ENCODE data around the gene DRGX.

Gene DRGX

DNA sequence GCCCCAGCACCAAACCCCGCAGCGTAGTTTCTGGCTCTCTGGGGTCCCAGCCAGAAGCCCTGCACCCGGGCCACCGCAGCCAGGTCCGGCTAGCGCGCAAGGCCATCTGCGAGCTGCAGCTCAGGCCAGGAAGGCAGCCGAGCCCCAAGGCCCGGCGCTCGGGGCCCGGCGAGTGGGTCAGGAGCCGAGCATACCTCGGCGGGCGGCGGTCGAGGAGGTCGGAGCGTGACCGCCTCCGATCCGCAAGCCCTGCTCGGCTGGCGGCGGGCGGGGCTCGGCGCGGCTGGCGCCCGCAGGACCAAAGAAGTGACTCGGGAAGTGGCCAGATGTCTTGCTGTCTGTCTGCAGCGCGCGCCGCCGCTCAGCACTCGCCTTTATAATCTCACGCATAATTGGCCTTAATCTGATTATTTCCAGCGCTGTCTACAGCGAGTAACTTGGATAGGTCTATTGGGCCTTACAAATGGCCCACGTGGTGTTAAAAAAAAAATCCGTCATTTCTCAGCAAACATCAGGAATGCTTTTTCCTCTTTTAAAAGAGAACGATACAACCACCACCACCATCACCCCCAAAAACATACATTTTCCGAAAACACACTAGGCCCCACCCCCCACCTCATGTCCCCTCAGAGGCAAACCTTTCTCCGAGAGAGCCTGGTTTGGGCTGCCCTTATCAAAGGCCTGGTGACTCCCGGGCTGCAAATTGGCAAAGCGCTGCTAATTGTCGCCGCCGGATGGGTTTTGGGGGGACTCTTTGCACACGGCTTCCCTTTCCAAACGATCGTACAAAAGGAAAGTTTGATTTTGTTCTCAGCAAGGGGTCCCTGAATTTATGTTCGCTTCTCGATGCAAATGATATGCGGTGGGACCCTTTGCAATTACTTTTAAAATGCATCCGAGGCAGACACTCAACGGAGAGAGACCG is at the start of gene DRGX:
TSS of gene DRGX (minus strand) at position 349 of the 925 bp plus-strand sequence. CDS start 649 bp downstream, outside the sequence.
- DNase-seq (ENCODE audit: low read depth in 3 of 3): no peak

DNA sequence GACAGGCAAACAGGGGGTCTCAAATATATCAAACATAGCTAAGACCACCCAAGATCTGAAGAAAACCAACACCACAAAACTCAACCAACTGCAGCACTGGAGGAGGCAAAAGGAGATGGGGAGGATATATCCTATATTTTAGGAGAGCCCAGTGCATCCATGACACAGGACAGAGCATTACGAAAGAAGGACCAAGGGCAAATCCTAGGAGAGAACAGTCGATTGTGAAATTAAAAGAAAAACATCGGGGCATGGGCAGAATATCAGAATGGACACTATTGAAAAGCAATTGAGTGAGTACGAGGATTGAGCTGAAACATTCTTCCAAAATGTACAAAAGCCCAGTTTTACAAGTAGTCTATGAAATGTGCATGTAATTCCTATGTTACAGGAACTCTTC is 48.5 kb upstream of the DRGX start:
- no peak for DNase-seq (ENCODE audit: low read depth in 3 of 3)

DNA sequence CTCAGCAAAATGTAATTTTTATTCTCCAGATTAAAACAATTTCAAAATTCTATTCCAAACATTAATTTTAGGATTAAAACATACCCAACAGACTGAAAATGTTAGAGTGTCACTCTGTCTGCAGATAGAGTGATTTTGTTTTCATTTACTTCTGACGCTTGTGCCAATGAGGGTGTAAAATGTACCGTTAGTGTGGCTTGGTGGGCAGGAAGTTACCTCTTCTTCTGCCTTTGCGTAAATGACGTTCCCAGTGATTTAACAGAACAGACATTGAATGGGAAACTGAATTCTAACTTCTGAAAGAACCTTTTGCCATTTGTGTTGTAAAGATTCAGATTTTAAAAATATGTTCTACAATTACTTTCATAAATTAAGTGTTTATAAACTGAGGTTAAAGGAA is 47.0 kb upstream of the DRGX start:
- DNase-seq (ENCODE audit: low read depth in 3 of 3): no peak

DNA sequence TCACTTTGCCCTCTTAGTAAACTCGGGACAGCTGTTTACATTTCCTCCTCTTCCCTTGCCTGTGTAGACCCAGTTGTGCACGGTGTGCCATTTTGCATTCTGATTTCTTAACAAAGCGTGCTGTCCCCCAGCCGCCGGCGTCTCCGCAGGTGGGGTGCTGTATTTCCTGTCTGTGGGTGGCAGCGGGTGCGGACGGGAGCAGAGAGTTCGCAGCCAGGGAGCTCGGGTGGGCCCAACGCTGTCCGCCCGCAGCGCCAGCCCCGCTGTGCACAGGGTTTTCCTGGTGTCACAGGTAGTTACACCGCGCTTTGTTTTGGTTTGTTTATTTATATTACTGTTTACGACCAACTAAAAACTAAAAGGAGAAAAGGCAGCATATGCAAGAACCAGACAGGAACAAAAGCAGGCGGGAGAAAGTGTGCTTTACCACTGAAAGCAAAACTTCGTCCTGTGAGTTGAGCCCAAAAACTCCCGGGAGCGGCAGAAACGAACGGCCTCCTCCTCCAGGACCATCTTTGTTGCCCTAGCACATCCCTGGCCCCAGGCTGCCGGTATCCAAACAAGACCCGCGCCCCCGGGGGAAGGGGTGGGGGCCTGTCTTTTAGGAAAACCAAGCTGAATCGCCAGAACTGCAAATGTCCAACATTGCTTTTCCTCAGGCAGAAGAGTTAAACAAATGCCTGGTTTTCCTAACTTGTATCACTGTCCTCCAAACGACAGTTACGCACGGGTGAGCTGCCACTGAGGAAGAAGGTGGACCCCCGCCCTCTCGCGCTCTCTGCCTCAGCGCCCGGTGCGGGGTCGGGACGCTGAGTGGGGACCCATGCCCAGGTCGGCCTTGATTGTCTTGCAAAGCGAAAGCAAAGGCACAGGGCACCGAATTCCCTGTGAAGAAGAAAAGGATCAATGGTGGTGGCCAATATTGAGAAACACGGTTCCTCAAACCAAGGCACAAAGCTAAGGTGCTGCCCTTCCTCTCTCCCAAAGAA is 45.9 kb upstream of the DRGX start:
- no peak for DNase-seq (ENCODE audit: low read depth in 3 of 3)

DNA sequence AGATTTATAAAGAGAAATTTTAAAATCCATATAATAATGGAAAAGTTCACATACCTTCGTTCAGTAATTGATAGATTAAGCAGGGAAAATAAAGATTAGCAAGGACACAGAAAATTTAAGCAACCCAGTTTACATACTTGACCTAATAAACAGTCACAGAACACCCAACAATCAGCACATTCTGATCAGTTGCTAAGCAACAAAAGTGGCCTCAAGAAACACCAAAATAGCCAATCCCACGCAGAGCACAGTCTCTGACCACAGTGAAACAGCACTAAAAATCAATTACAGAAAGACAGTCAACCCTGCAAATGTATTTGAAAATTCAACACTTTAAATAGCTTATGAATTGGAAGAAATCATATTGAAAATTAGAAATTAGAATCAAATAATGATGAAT is 39.3 kb upstream of the DRGX start:
- DNase-seq (ENCODE audit: low read depth in 3 of 3): no peak

DNA sequence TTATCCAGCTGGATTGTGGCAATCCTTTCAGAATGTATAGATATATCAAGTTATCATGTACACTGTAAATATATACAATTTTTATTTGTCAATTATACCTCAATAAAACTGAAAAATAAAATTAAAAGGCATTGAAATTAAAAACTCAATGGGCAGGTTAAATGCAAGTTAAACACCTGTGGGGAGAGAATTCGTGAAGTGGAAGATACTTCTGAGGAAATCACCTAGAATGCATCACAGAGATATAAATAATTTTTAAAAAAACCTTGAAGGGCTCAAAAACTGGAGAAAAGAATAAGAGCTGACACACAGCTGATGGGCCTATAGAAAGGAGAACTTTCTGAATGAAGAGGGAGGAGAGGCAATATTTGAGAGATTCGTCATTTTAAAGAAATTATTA is 37.2 kb upstream of the DRGX start:
- DNase-seq (ENCODE audit: low read depth in 3 of 3): no peak

DNA sequence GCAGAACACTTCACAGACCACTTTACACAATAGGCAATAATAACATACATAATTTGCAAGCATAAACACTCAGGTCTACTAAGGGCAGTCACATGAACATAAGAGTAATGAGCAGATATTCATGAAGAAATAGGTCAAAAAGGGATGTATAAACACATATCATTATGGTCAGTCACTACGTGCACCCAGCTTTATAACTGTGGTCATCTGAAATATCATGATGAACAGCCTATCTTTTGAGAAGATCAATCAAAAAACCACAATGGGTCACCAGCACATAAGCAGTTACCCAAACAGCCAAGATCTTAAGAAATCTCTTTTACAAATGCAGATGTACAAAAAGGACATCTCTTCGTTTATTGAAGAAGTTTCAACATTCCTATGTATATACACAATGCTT is 35.5 kb upstream of the DRGX start:
- DNase-seq (ENCODE audit: low read depth in 3 of 3): no peak

DNA sequence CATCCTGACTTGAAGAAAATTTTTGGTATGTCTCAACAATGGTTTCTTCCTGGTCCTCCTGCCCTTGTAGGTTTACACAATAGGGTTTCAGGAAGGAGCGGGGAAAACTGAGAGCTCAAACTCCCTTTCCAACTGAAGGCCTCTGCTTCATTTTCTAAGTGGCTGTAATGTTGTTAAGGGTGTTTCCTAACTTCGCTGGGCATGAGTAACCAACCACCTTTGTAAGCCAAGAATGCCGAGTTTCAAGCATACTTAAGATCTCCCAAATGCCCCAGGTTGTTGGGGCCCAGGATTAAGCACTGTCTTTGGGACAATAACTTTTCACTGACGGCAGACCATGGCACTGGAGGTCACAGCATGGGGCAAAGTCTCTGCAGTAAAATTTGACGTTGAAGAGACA is 33.6 kb upstream of the DRGX start:
- no peak for DNase-seq (ENCODE audit: low read depth in 3 of 3)

DNA sequence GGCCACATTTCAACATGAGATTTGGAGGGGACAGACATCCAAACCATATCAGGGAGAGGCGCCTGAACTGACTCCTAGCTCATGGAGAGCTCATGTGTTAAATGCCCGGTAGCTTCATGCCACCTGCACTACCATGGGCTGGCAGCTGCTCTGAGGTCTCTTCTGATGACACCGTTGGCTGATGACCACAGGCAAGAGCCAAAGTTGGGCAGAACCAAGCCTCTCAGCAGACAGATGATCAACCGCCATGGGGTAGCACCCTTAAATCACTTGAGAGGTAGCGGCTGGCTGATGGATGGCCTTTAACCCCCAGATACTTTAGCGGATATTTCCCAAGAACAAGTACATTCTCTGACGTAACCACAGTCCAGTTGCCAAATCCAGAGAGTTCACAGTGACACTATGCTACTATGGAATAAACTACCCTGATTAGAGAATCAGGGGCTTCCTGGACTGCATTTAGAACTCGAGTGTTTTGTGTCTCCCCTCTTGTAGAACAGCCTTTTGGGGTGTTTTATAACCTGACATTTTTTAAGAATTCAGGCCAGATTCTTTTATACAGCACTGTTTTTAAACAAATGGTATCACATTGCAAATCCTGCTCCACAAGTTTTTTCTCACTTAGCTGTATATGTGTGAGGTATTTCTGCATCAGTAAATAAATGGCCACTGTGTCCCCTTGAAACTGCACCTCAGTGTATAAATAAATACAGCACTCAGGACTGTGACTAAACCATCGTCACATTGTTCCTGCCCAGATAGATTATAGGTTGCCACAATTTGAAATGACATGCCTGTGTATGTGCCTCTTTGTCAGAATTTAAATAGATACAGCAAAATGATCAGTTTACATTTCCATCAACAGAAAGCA is 30.8 kb upstream of the DRGX start:
- no peak for DNase-seq (ENCODE audit: low read depth in 3 of 3)

DNA sequence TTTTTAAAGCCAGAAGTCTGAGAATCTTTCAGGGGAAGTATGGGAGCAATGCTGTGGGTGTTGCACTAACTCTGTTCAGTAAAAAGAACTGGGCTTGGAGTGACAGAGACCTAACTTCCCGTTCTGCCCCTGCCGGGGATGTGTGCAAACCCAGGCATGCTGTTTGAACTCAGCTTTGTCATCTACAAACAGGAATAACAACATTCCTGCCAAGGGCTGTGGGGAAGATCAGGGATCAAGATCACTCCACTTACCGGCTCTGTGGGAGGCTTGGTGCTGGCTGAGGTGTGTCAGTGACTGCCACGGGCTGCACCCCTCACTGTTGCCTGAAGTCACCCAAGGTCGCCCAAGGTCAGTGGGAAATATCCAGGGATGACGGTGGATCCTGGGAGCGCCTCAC is 23.1 kb upstream of the DRGX start:
- no peak for DNase-seq (ENCODE audit: low read depth in 3 of 3)

DNA sequence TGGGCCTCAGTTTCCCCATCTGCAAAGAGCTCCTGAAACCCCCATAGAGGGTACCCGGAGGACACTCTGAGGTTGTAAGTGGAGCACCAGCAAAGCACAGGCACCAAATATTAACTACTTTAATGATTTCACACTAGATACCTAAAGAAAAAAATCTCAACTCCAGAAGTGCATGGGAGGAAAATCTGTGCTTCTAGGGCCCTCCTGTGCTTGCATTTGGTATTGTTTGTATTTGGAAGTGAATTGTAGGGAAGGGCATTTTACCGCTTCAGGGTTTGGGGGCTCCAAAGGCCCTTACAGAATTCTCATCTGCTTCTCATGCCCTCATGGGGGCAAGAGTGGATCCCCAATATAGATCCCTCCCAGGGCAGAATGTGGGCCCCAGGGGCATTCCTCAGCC is 22.4 kb upstream of the DRGX start:
- DNase-seq (ENCODE audit: low read depth in 3 of 3): no peak

DNA sequence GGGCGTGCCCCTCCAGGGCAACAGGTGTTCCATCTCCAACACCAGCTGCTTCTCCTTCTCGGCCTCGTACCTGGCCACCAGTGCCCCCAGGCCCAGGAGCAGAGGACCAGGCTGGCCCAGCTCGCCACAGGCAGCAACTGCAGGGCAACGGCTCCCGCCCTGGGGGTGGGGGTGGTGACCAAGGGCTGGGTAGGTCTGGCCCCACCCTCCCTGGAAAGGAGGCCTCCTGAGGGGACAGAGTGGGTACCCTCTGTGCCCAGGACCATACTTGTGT is 22.1 kb upstream of the DRGX start:
- no peak for DNase-seq (ENCODE audit: low read depth in 3 of 3)

DNA sequence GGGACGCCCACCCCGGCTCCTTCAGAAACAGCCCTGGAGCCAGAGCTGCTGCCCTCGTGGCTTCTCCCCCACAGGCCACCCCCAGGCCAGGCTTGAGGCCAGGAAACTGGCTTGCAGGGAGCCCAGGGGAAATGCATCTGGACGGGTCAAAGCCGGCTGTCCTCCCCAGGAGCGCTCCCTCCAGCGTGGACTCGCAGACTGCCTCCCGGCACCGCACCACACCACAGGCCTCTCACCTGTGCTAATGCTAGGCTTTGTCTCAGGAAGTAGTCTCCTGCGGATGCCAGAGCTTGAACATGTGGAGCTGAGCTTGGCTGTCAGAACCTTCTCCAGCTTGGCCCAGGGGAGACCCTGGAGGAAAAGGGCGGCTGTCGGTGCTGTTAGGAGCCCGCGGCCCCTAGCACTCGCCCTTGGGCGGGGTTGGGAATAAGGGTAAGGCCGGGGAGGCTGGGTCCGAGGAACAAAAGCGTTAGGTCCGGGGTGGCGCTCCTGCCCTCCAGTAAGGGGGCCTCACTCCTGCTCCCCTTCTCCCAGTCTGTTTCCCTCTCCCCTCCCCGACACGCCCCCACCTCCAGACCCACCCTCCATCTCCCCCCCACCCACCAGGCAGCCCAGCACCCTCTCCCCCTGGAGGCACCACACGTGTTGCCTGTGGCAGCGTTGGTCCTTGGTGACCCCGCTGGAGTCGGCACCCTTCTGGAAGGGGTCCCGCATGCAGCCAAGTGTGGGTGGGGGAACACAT is 21.6 kb upstream of the DRGX start:
- no peak for DNase-seq (ENCODE audit: low read depth in 3 of 3)

DNA sequence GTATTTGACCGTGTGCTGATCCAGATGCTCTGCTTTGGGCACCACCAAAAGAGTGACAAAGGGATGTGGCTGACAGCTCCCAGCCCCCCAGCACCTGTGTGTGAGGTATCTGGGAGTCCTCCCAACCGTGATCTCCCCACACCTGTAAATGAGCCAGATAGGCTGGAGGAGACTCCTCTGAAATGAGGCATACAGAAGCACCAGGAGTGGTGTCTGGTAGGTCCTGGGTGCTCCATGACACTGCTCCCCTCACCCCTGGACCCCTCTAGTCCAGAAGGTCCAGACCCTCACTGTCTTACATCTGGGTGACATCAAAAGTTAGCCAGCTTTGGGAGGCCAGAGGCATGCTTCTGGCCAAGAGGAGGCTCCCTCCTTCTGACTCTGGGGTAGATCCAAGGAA is 20.0 kb upstream of the DRGX start:
- no peak for DNase-seq (ENCODE audit: low read depth in 3 of 3)

DNA sequence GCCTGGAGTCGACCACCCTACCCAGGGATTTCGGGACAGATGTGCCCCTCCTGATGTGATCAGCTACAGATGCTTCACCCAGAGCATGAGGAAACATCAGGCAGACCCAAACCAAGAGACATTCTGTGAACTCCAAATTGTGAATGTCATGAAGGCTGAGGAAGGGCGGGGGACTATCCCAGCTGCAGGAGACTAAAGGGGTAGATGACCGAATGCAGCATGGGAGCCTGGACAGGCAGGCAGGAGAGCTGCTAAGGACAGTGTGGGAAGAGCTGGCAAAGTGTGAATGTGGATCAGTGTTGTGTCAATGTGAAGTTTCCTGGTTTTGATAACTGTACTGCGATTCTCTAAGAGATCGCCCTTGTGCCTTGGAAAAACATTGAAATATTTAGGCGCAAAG is 19.2 kb upstream of the DRGX start:
- no peak for DNase-seq (ENCODE audit: low read depth in 3 of 3)

DNA sequence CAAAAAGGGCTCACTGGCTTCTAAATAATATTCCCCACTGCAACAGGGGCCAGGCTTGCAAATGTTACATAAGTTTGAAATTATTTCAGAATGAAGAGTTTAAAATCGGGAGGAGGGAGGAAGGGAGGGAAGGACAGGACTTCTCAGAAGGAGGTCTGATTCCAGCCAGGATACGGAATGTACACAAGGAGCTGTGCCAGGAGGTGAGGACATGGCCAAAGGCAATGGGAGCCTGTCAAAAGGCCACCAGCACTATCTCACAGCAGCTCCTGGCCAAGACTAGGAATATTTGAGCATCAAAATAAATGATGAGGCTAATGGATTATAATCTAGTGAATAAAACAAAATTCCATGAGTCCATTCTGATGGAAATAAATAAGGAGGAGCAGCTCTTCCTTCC is 18.6 kb upstream of the DRGX start:
- DNase-seq (ENCODE audit: low read depth in 3 of 3): no peak

DNA sequence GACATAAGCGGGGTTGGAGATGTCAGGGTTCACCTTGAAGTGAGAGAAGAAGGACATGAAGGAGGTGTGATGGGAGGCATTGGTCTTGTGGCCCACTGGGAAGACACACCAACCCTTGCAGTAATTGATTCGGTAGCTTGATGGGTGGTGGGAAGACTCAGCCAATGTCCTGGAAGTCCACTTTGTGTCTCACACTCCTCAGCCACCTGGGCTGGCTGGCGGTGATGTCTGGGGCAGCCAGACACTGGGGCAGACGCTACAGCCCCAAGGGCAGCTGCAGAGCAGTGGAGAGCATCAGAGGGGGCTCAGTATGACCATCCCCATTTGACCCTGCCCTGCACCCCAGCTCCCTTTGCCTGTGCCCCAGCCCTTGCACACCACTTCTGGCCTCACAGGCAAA is 16.7 kb upstream of the DRGX start:
- no peak for DNase-seq (ENCODE audit: low read depth in 3 of 3)

DNA sequence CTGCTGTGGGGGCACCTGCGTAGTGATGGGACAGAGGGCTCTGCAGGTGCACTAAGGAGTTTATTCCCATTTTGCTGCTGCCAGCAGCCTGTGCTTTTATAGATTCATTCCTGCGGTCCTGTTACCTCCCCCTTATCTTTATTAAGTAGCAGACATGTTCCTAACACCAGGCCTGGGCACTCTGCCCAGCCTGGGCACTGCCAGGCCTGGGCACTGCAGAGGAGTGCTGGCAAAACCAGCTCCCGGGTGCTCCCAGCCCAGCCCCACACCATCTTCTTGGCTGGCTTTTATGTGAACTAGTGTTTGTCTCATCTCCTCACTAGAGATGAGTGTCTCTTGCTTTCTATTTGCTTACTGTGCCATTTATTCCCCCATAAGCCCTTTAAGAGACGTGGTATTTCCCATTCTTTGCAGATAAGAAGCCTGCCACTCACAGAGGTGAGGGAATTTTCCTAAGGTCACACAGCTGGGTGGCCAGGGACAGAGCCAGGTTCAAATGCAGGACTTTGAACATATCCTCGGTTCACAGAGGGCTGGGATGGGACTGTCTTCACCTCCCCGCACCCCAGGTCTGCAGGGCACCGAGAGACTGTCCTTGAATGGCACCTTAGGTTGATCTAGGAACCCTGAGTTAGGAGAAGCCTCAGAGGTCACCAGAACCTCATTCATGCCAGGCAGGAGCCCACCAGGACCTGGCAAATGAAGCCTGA is 14.6 kb upstream of the DRGX start:
- no peak for DNase-seq (ENCODE audit: low read depth in 3 of 3)

DNA sequence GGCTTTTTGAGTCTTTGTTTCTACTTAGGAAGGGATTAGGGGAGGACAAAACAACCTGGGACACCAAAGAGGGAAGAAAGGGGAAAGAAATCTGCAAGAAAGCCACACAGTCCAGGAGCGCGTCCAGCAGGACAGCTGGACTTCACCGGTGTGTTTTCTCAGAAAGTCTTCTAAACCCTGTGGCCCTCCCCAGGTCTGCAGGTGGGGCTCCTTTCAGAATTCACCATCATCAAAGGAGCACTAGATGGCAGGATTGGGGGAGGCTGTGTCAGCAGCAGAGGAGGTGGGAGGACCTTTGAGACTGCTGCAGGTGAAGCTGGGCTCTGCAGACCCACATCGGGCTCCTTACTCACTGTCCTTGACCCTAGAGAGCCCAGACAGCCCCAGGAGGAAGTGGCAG is 13.9 kb upstream of the DRGX start:
- no peak for DNase-seq (ENCODE audit: low read depth in 3 of 3)

DNA sequence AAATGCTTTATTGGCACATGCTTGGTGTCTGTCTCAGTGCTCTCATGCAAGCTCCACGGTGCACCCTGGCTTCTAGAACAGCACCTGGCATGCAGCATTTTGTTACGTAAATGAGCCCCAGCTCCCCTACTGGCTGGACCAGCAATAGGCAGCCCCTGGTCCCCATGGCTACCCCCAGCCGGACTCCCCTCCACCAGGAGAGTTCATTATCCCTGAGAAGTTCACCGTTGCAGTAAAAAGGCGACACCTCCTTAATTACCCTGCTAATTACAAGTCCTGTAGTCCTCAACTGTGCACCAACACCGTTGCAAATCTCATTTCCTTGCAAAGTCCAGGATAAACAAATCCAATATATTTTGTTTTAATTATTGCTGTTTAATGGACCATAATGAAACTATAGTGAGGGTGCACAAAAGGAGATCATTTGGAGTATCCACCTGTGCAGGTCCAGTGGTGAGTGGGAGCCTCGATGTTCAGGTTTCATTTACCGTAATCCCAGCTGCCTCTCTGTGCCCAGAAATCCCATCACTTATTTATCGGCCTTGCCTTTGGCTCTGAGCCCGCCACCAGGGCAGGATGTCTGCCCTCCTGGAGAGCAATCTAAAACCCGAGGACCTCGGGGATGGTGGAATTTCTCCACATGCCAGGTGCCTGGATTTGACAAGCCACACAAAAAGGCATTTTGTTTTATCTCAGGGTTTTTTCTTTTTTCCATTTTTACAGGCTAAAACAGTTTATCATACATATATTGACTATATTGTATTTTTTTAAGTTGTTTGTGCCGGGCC is 12.8 kb upstream of the DRGX start:
- DNase-seq (ENCODE audit: low read depth in 3 of 3): no peak

Measured in stimulated activated CD4-positive, alpha-beta T cell treated with anti-CD3 and anti-CD28 coated beads, TNF-alpha, amount 100 ng/mL, for 24 hours (primary cell).